ENCODE data around the gene DDI2.
A peak's percentile ranks its signal among the peaks of the same experiment; 100 is the strongest.
"Not testable (repeated sequence)": the region's sequence is repeated elsewhere in the genome, so short reads cannot be mapped to it uniquely, and the experiment has no call there.

The DDI2 gene

DNA sequence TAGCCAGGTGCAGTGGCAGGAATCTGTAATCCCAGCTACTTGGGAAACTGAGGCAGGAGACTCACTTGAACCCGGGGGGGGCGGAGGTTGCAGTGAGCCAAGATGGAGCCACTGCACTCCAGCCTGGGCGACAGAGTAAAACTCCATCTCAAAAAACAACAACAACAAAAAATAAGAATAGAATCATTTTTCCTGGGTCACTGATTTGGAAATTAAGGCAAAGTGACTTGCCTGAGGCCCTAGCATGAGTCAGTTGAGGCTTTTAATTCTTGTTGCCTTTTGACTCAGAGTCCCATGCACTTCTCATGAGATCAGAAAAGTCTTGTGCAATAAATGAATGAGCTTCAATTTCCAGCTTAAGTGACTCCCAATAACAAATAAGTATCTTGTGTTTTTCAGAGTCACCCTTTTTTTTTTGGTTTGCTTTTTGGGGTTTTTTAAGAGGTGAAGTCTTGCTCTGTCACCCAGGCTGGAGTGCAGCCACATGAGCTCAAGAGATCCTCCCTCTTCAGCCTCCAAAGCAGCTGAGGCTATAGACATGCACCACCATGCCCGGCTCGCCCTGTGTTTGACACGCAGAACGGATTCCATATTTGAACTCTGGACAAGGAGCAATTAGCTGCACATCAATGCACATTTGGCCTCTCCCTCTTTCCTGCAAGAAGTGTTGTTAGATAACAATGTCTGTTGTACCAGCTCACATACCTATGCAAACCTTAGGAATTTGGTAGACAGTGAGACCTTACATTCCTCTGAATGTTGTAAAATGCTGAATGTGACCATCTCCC is 63.5 kb downstream of the DDI2 start:
- no peak for DNase-seq

DNA sequence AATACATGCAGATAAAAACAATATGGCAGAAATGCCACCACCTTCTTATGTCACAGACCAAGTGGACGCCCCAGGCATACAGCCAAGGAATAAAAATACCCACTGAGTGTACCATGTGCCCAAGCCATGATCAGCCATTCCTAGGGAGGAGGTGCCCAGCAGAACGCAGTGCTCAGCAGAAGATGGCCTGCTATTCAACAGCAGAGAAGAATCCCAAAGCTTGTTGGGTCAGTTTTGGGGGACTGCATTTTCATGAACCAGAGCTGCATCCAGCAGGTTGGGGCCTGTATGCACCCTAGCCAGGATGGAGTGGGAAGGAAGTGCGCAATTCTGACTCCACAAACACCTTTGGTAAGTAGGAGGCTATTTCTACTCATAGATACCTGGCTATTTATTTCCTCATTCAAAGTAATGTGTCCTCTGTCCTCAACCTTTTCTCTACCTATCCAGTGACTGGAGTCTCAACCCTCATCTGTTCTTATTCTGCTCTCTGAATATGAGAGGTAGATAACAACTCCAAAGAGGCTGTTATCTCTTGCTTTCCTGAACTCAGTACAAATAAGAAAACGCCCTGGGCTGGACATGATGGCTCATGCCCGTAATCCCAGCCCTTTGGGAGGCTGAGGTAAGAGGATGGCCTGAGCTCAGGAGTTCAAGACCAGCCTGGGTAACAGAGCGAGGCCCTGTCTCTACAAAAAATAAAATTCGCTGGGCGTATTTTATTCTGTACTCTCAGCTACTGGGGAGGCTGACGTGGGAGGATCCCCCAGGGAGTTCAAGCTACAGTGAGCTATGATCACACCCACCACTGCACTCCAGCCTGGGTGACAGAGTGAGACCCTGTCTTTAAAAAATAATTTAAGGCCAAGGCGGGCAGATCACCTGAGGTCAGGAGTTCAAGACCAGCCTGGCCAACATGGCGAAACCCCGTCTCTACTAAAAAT is 64.4 kb downstream of the DDI2 start:
- no peak for DNase-seq

DNA sequence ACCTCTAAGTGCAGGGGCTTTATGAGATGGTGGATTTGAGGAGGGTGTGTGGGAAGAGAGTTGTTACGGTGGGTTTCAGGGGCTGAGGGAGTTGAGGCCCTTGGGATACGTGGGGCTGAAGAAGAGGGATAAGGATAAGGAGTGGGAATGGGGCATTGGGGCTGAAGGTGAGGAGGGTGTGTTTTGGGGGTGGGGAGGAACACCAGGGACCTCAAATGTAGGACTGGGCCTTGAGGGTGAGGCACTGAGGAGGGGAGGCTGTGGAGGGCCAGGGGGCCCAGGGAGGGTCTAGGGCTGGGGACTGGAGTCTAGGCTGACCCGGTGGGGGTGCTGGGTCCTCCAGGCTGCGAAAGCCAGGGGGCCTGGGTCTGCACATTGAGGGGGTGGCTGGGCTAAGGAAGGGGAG is 65.7 kb downstream of the DDI2 start:
- no peak for DNase-seq

DNA sequence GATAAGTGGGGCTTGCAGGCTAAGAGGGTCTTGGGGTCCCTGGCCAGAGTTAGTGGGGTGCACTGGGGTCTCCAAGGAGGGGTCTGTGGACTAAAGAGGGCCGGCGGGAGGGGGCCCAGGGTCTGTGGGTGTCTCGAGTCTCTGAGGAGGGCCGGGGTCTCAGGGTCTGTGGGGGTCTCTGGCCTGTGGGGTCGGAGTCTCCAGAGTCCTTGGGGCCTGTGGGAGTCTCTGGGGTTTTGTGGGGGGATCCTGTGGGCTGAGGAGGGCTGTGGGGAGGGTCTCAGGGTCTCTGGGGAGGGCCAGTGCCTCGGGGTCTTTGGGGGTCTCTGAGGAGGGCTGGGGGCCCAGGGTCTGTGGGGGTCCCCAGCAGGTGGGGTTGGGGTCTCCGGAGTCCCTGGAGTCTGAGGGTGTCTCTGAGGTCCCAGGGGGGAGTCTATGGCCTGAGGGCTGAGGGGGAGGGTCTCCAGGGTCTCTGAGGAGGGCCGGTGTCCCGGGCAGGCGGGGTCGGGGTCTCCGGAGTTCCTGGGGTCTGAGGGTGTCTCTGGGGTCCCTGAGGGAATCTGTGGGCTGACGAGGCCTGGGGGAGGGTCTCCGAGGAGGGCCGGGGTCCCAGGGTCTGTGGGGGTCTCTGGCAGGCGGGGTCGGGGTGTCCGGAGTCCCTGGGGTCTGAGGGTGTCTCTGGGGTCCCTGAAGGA is 66.2 kb downstream of the DDI2 start:
- no peak for DNase-seq

DNA sequence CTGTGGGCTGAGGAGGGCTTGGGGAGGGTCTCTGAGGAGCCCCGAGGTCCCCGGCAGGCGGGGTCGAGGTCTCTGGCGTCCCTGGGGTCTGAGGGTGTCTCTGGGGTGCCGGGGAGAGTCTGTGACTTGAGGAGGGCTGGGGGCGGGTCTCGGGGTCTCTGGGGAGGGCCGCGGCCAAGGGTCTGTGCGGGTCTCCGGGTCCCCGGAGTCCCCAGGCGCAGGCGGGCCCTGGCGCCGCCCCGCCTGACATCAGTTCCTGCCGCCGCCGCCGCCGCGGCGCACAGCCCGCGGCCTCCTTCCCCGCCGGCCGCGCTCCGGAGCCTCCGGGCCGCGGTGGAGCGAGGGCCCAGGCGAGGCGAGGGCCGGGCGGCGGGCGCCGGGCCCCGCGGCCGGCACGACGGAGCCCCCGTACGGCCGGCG is 66.8 kb downstream of the DDI2 start, which contains the start of gene PLEKHM2:
Gene PLEKHM2, plus strand, starts transcription at position 279 of the 420 bp plus-strand sequence. CDS start 239 bp downstream, outside the sequence.
- peak; percentile 16 for DNase-seq

DNA sequence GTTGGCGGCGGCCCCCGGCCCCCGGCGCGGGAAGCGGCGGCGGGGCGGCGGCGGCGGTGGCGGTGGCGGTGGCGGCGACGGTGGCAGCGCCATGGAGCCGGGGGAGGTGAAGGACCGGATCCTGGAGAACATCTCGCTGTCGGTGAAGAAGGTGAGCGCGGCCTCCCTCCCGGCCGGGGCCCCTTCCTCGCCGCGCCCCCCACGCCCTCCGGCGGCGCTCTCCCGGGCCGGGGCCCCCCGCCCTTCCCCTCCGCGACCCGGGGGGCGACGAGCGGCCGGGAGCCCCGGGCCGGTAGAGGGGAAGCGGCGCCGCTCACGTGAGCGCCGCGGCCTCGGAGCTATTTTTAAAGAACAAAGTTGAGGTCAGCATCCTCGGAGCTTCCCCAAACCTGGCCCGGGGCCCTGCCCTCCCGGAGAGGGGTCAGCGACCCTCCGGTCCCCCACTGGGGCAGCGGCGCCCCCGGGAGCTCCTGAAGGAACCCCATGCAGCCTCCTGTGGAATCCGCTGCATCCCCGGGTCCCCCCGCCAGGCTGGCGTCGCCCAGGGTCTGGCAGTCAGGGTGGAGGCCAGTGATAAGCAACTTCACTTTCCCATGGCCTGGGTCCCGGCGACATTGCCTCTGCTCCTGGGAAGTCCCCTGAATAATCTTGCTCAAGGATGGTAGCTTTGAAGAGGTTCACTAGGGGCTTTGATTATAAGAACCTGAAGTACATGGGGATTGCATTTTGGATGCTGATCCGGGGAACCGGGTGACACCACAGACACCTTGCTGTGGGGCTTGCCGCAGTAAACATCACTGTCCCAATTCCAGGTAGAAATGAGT is 67.4 kb downstream of the DDI2 start:
- no peak for DNase-seq

DNA sequence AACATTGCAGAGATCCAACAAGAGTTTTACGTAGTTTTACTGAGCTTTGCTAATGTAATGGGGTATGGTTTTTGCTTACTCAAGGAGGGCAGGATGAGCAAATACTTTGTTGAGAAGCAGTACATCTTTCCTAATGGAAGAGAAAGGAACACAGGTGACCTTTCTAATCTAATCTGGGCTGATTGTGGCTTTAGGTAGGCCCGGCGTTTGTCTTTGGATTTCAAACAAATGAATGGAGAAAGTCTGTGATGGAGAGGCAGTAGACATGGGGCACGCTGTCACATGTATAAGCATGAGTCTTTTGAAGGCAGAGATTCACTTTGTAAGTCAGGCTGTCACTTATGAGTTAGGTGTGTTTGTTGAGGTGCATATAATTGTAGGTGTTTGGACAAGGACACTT is 68.6 kb downstream of the DDI2 start:
- DNase-seq: no peak

DNA sequence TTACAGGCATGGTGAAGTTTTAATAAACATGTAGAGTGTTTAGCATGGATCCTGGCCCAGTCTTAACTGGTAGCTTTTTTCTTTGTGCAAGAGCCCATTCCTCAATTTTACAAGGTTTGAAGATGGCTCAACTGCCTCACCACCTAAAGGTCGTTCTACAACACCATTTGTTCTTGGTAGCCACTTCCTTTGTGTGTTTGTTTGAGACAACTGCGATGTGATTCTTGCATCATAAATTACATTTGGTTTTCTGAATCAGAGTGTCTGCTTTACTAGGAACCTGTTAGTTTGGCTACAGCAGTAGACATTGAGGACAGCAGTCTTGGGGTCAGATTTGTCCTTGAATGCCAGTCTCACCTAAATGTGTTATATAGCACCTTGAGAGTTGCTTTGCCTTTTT is 70.2 kb downstream of the DDI2 start:
- no peak for DNase-seq

DNA sequence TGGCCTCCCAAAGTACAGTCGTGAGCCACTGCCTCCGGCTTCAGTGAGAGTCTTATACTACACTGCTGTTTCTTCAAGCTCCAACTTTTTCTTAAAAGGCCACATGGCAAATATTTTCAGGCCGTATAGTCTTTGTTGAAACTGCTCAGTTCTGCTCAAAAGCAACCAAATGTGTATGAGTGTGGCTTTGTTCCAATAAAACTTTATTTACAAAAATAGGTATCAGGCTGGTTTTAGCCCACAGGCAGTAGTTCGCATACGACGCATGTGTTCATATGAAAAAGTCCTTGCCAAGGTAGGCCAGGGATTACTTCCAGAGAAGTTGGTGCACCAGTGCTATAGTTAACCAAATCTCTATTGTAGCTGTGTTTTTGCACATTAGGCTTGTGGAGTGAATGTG is 73.1 kb downstream of the DDI2 start:
- DNase-seq: no peak

DNA sequence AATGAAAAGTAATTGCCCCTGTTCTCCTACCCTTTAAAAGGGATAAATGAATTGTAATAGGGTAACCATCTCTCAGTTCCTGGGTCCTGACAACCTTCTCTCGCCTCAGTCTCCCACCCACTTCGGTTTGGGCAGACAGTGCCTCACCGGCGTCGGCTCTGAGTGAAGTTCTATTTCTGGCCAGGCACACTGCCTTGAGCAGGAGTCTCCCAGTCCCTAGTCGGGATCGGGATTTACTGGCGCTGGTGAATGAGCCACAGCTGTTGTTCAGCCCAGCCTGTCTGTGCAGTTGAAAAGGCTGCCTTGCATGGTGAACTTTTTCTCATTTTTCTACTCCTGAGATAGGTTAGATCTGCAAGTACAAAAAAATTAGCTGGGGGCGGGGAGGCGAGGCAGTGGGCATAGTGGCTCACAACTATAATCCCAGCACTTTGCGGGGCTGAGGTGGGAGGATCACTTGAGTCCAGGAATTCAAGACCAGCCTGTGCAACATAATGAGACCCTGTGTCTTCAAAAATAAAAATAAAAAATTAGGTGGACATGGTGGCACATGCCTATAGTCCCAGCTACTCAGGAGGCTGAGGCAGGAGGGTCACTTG is 74.3 kb downstream of the DDI2 start:
- DNase-seq: no peak

DNA sequence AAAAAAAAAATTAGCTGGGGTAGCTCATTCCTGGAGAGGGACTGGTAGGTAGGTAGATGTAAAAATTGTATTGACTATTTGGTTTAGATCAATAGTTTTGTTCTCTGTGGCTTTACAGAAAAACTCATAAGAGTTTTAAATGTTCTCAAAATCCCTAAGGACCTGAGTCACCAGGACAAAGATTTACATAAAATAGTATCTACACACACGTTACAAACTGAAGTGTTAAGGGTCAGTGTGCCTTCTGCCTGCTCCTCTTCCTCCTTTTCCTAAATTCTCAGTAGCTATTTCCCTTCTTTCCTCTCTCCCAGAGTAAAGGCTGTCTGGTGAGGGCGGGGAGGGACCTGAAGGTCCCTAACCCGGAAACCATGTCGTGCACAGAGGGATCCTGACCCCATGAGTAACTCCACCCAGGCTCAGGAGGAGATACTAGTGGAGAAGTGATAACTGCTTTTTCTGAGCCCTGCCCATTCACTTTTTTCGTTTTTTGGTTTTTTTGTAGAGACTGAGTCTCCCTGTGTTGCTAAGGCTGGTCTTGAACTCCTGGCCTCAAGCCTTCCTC is 74.9 kb downstream of the DDI2 start:
- no peak for DNase-seq

DNA sequence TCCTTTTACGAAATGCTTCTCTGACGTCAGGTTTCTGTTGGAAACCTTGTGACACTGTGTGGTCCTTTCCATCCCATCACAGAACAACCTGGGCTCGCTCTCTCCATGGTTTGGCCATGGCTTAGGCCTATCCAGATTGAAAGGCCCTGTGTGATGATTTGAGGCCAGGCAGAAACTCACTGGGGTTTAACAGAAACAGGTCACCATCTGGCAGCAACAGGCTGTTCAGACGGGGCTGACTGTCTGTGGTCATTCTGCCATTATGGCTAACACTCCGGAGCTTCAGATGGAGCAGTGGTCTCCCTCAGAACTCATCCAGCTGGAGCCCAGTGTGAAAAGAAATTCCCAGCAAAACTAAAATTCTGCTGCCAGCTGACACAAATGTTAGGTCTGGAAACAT is 76.1 kb downstream of the DDI2 start:
- DNase-seq: no peak

DNA sequence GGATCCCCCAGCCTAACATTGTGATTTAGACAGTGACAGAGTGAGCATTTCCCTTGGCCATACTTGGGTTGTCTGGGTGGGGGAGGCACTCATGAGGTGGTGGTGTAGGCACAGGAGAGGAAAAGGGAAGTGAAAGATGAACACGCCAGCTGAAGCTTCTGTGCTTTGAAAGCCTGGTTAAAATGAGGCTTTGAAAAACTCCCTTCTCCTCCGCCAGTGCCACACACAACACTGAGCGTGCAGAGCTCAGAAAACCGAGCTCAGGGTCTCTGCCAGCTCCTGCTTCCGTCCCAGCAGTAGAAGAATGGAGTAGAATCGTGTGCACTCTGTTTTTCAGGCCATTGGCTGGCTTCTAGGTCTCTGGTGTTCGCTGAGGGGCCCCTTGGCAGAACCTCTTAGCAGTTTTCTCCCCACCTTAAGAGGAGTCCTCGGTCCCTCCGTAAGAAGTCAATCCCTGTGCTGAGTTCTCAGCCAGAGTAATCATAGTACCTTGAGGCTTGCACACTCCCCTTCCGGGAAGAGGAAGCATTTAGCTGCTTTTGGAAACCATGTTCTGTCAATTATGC is 79.8 kb downstream of the DDI2 start:
- no peak for DNase-seq

DNA sequence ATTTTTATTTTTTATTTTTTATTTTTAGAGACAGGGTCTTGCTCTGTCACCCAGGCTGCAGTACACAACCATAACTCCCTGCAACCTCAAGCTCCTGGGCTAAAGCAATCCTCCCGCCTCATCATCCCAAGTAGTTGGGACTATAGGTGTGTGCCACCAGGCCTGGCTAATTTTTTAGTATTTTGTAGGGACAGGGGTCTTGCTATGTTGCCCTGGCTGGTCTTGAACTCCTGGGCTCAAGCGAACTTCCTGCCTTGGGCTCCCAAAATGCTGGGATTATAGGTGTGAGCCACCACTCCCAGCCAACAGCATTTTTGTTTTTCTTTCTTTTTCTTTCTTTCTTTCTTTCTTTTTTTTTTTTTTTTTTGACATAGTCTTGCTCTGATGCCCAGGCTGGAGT is 80.9 kb downstream of the DDI2 start:
- no peak for DNase-seq

DNA sequence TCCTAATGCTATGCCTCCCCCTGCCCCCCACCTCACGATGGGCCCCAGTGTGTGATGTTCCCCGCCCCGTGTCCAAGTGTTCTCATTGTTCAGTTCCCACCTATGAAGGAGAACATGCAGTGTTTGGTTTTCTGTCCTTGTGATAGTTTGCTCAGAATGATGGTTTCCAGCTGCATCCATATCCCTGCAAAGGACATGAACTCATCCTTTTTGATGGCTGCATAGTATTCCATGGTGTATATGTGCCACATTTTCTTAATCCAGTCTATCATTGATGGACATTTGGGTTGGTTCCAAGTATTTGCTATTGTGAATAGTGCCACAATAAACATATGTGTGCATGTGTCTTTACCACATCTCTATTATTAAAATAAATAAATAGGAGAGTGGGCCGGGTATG is 82.1 kb downstream of the DDI2 start:
- not testable (repeated sequence) for DNase-seq

DNA sequence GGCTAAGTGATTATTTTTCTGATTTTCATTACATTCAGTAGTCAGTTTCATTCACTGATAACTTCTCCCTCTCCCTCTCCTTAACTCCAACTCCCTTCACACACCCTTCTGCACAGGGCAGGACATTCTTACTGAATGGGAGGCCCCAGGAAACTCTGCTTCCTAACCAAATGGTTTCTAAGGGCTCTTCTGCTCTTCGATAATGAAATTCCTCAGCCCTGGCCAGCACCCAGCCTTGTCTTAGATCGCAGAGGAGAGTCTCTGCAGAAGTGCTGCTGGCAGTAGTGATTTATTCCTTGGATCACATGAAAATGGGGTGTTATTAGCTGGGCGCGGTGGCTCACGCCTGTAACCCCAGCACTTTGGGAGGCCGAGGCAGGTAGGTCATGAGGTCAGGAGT is 83.2 kb downstream of the DDI2 start:
- no peak for DNase-seq

DNA sequence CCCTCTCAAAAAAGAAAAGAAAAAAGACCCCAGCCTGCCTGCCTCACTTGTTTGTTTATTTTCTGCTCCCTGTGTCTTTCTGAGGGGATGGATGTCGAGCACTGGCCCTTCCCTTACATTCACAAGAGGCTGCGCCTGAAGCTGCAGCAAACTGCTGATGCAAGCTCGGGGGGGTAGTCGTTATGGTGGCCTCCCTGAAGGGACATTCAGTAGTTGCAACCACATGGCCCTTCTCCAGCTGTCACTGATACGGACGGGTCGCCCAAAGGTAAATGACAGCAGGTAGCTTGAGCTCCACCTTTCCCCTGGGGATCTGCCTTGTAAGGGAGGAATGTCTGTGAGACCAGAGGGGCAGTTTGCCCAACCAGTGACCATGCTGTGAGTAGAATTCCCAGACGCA is 84.5 kb downstream of the DDI2 start:
- DNase-seq: peak; percentile 16

DNA sequence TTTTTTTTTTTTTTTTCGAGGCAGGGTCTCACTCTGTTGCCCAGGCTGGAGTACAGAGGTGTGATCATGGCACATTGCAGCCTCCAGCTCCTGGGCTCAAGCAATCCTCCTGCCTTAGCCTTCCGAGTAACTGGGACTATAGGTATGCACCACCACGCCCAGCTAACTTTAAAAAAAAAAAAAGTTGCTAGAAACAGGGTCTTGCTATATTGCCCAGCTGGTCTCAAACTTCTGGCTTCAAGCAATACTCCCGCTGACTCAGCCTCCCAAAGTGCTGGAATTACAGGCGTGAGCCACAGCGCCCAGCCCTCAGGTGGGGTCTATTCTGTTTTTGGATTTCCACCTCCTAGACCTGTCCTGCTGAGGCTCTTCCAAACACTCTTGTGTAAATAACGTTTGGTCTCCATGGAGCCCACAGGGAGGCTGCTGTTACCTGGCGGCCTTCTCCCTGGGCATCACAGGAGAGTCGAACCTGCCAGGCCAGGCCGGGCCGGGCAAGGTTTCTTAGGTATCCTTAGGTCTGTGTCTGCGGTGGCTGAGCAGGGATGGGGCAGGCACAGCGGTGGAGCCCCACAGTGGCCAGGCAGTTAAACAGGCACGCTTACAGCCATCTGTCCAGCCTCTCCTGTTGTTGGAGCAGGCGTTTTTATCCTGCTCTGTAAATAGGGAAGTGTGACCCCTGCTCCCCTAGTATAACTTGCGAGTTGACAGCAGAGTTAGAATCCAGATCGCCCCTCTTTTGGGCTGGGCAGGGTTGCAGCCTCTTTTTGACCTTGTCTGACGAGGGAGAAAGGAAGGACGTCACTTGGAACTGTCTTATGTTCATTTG is 85.7 kb downstream of the DDI2 start:
- DNase-seq: no peak

DNA sequence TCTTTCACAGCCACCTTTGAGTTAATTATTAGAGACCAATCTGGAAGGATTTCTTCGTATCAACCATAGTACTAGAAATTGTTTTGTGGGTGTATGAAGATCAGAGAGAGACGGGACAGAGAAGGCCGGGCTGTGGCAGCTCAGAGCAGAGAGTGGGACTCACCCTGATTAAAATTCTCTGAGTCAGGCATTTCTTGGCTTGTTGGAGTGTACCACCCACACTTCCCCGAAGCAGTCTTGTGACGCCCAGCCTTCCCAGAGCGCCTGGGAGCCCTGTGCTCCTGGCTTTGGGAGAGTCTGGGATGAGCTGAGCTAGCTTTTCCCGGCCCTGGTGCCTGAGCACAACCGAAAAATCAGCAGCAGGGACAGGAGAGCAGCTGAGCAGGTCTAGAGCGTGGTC is 86.3 kb downstream of the DDI2 start:
- DNase-seq: no peak

DNA sequence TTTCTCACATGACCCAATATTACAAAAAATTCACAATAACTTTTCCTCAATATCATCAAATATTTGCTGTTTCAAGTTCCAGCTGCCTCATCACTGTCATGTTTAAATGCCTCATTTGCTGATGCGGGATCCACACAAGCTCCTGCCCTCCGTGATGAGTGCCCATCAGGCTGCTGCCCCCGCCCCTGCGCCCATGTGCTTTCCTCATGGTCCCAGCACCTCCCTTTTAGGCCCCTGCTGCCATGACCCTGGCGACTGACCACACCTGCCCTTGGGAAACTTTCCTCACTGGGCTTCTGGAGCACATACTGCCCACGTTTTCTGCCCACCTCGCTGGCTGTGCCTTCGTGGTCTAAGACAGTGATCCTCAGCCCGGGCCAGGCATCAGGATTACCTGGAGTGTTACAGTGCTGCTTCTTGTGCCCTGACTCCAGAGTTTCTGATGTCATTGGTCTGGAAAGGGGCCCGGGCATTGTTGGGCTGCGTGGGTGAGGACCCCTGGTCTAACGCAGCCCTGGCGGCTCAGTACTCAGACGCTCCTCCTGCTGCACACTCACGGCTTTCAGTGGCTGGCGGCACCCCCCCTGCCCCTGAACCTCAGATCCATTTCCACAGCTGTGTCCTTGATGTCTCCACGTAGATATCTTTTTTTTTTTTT is 87.4 kb downstream of the DDI2 start:
- no peak for DNase-seq

All from NCI-H2171 treated with DMSO at 0.1 percent for 48 hours (cell line).